NCI-H2196 (cell line): ENCODE measurements around the gene FAM117A.

Experiments
- DNase-seq: peaks from one replicate; lab custom pipeline; 2025; ENCODE audit not compliant: unreplicated experiment; lab: John Stamatoyannopoulos, UW

Gene FAM117A, protein sequence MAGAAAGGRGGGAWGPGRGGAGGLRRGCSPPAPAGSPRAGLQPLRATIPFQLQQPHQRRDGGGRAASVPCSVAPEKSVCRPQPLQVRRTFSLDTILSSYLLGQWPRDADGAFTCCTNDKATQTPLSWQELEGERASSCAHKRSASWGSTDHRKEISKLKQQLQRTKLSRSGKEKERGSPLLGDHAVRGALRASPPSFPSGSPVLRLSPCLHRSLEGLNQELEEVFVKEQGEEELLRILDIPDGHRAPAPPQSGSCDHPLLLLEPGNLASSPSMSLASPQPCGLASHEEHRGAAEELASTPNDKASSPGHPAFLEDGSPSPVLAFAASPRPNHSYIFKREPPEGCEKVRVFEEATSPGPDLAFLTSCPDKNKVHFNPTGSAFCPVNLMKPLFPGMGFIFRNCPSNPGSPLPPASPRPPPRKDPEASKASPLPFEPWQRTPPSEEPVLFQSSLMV

DNA sequence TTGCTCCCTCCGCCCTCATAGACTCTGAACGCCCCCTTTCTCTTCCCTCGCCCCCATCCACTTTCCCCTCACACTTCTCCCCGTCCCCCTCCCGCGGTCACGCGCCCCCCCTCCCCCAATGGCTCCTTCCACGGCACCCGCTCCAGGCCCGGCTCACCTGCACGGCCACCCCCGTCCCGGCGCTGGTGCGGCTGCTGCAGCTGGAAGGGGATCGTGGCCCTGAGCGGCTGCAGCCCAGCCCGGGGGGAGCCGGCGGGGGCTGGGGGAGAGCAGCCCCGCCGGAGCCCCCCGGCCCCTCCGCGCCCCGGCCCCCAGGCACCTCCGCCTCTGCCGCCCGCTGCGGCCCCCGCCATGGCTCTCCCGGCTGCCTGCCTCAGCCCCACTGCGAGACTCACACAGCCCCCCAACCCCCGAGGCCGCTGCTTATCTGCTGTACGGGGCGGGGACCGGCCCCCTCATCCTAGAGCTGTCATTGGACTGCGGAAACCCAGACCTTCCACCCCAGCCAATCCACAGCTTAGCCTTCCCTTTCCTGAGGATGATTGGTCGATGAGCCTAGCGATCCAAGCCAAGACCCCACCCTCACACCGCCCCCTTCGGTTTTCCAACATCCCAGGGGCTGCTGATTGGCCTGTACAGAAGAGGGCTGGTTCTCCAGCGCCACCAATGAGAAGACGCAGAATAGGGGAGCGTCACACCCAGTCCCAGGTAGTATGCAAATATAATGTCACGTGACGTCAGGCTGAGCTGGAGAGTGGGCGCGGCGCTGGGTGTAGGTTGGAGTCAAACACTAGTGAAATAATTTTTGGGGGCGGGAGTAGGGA lies at the start of gene FAM117A:
FAM117A (minus strand) TSS at position 397 of the 824 bp plus-strand sequence; CDS start at position 353, 44 bp downstream.
- peak; percentile 97 for DNase-seq

DNA sequence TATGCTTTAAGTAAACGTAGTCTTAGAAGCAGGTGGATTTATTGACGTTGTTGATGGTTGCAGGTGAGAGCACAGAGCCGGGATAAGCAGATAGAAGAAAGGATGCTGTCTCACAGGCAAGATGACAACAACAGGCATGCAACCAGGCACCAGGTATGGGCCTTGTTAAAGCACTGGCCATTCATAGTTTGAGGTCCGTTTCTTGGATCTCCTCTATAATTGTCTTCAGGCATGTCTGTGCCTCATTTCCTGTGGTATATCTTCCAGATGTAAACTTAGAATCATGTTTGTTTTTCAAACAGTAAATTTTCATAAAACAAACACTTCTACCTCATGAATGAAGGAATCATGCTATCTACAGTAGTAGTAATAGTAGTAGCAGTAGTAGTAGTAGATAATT lies 45.1 kb upstream of the FAM117A start:
- no peak for DNase-seq

DNA sequence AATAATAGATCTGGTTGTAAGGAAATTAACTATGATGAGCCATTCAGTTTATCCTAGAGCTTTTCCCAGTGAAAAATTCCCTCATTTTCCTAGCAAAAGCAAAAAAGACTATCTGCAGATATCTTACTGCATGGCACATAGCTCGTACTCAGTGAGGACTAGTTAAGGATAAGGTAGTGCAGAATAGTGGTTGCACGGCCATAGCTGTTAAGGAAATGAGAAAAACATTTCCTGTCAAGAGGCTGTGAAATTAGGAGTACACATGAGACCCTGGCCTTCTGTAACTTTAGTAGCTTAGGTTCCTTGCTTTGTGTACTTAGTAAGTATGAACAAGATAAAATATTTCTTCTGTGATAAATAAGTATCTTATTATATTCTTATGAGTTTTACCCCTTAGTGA lies 34.8 kb upstream of the FAM117A start:
- DNase-seq, result no peak

DNA sequence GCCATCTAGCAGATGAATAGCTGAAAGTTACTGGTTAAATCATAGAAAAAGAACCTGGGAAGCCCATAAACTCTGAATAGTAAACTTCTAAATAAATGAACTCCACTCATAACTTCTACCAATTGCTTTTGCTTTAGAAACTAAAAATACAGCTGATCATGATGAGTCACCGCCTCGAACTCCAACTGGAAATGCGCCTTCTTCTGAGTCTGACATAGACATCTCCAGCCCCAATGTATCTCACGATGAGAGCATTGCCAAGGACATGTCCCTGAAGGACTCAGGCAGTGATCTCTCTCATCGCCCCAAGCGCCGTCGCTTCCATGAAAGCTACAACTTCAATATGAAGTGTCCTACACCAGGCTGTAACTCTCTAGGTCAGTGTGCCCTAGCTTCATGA lies 34.3 kb upstream of the FAM117A start:
- DNase-seq, result no peak

DNA sequence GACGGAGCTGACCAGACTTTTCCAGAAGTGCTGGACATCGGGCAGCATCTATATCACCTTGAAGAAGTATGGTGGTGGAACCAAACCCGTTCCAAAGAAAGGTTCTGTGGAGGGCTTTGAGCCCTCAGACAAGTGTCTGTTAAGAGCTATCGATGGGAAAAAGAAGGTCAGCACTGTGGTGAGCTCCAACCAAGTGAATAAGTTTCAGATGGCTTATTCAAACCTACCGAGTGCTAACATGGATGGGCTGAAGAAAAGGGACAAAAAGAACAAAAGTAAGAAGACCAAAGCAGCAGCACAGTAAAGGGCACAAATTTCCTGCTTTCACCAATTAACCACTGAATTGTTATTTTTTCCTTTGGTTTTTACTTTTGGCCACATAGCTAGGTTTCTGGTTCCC lies 31.4 kb upstream of the FAM117A start:
- DNase-seq, result no peak

DNA sequence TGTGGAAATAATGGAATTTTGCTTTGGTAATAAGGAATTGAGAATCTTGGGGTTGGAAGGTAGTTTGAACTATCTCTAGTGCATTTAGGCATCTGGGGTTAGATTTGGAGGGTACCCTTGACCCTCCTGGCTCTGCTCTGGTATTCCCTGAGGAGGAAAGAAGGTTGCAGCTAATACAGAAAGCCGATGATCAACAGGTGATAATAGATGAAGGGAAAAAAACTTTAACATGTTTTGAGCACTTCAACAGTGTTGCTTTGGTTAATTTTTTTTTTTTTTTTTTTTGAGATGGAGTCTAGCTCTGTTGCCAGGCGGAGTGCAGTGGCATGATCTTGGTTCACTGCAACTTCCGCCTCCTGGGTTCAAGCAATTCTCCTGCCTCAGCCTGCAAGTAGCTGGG lies 29.4 kb upstream of the FAM117A start:
- no peak for DNase-seq

DNA sequence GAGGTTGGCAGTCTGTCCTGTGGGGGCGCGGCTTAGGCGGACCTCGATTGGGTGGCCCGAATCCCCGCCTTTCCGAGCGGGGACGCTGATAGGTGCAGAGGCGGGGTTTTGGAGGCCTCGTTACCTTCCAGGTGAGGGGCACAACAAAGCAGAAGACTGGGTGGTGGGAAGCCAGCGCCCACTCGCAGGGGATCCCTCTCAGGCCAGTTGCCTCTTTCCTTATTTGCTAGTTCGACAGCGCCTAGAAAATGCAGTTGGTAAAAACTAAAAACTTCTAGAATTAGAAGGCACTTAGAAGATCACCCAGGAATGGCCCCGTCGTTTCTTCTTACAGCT lies 25.3 kb upstream of the FAM117A start:
- DNase-seq, result no peak

DNA sequence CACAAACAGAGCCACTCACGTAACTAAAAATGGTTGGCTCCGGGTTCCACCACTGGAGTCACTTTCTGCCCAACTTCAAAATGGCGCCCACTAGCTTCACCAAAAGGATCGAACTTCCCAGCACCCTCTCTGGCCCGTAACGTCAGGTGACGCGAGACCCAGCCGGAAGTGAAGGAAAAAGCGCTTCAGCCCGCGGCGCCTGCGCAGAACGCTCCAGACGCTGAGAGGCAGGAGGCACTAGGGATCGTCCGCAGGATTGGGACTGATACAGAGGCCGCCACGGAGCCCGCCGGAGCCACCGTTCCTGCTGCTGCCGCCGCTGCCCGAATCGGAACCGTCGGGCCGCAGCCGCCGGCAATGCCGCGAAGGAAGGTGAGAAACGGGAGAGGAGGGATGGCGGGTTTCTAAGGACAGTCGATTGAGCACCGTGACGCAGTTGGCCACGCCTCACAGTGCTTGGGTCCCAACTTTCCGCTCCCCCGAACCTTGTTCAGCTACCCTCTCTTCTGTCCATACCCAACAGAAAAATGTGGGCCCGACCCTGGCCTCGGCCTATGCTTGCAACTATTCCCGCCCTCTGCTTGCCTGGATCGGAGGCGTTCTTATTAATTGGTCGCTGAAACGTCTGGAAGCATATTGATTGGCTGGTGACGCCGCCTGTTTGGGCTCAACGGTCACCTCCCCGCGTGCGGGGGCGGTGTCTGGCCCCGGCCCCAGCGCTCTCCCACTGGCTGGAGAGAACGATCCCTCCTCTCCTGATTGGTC lies 24.7 kb upstream of the FAM117A start, which contains the start of gene KAT7:
KAT7 (plus strand) TSS at position 204 of the 765 bp plus-strand sequence; CDS start at position 358, 154 bp downstream.
- DNase-seq, result peak; percentile 99

DNA sequence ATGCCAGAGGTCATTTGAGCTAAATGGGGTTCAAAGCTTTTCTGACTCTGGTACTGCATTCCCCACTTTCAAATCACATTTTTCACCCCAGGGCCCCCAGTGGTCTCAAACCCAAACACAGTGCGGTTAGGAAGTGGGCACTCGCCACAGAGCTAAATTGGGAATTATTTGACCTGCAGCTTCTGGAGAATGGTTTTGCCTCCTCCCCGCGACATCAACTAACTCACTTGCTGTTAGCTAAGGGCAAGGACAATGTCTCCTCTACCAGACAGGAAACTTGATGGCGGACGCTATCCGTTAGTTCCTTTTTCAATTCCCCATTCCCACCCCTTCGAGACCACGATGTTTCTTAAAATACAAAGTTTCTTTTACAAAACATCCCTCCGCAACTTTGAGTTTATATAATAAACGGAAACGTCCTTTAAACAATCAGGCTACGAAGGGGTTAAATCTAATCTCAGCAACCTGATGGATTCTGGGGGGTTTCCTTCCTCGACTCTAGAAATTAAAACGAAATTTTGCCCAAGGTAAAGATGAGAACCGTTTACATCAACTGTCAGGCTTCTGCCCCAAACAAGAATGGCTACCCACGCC lies 24.1 kb upstream of the FAM117A start:
- DNase-seq, result peak; percentile 27

DNA sequence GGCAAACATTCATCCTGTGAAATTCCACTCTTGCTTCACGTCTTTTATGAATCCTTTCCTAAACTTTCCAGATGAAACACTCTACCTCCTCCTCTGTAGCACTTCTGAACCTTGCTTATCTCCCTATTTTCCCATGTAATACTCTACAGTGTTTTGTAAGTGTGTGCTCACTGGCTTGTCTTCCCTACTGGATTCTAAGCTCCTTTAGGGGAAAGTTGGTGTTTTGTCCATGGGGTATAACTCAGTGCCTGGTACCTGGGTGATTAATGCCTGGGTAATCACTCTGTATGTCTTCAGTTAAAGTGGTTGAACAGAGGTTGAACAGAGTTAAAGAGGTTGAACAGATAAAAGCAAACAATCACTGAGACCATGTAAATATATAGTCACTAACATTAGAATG lies 20.7 kb upstream of the FAM117A start:
- DNase-seq, result no peak

DNA sequence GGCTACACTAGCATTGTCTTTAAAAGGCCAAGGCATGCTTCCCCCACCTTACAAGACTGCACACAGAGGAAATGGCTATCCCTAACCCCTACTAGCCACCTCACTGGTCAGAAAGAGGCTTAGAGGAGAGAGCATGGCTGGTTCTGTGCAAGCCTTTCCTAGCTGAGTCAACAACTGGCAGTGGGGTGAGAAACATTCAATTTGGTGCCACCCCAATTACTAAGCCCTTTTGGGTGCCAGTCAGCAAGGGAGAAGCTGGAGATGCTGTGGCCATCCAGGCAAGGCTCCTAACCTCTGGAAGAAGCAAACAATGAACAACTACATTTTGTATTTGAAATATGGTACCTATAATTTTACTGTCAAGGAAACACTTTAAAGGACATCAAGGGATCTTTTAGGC lies 19.9 kb upstream of the FAM117A start:
- no peak for DNase-seq

DNA sequence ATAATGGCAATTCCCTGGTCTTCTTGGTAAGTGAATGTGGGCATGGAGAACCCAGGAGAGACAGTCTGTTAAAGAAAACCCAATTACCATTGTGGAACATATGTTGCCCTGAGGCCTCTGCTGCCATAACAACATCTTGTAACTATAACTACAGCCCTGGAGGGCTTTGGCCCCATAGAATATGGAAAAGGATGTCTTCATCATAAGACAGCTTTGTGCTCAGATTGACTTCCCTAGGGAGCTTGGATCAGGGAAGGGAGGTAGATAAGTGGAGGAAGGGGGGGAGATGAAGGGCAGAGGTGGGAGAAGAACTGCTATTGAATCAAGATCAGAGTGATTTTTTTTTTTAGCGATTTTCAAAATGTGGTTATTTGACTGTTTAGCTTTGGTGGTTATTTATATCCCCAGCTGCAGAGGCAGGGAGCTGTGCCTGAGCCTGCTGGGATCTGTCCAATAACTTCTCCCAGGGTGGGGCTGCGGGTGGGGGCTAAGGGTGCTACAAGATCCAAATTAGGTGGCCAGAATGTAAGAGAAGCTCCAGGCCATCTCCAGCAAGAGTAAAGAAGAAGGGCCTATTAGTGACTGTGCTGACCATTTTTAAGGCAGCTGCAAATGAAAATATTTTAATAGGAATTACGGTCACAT lies 19.3 kb upstream of the FAM117A start:
- no peak for DNase-seq

DNA sequence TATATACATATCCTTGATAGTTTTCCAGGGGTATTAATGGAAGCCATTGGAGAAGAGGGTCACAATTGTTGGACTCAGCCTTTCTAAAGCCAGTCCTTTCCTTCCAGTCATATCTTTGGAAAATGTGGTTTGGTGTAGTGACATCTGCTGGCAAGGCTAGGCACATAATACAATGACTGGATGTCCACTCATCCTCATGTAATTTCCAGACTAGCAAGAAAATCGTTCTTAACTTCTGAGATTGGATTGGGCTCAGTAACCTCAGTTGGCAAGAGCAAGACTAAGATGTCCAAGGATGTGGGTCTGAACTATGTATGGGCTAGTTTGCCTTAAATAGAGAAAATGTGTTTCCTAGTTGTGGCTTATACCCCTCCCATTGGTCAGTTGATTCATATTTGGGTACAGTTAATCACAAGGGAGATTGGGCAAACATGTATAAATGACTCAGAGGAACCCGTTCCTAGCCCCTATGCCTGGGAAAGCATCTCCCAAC lies 15.9 kb upstream of the FAM117A start:
- peak; percentile 36 for DNase-seq

DNA sequence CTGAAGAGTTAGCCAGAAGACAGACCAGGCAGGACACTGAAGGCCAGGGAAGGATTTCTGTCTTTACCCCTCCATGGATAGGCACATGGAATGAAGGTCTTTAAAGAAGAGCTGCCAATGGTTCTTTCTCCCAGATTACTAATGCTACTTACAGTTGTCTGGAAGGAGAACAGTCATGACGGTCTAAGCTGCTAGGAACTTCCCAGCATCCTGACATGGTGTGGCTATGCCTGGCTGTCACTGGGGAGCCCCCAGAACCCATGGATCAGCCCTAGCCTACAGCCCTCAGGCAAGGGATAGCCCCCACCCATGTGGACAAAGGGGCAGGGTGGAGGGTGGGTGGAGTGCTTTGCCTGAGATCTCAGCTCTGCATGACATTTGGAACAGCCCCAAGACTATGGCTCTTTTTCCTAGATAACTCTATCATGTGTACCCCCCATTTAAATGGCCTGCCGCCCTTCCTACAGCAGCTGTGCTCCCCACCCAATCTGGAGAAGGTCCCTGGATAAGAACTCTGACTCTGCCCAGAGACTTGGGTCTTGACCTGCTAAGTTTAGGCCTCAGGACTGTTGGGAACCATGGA lies 15.3 kb upstream of the FAM117A start:
- no peak for DNase-seq

DNA sequence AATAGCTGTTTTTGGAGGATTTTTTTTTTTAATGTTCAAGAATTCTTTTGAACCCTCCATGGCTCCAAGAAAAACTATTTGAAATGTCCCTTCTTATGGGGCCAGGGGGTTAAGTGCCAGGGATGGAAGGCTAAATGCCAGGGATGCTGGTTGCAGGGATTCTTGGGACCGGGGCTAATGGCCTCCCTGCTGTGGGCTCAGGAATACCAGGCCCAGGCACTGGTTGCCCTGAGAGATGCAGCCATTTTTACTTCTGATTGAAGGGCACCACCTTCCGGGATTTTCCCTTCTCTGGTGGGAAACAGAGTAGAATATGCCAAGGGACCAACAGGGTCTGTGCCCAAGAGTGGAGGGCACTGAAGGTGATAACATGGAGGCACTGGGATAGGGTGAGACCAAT lies 13.6 kb upstream of the FAM117A start:
- DNase-seq, result no peak

DNA sequence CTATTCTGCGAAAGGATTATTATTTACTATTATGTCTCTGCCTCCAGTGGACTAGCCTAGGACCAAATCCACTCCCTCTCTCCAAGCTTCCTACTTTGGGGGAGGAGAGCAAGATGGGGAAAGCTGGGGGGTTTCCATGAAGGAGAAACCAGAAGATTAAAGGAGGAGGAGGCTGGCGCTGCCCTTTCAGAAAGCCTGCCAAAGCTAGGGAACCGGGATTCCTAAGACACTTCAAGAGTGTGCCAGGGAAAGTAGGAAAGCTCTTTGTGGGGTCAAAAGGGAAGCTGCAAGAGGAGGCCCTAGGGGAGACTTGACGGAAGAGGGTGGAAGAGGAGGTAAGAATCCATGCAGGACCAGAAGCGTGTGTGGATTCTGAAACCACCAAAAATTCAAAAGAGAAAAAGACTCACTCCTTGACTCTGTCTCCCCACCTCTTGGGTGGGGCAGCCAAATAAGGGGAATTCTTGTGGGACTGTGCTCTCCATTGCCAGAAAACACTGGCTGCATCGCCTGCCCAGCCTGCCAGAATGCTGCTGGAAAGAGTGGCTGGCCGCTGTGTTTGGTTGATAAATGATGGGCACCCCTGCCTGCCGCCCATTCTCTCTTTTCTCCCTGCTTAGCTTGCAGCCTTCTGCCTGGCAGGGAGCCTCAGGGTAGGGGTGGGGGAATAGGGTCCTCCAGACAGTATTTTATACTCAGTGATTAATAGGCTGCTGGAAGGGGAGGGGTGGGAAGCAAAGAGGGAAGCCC lies 12.8 kb upstream of the FAM117A start:
- DNase-seq, result no peak

DNA sequence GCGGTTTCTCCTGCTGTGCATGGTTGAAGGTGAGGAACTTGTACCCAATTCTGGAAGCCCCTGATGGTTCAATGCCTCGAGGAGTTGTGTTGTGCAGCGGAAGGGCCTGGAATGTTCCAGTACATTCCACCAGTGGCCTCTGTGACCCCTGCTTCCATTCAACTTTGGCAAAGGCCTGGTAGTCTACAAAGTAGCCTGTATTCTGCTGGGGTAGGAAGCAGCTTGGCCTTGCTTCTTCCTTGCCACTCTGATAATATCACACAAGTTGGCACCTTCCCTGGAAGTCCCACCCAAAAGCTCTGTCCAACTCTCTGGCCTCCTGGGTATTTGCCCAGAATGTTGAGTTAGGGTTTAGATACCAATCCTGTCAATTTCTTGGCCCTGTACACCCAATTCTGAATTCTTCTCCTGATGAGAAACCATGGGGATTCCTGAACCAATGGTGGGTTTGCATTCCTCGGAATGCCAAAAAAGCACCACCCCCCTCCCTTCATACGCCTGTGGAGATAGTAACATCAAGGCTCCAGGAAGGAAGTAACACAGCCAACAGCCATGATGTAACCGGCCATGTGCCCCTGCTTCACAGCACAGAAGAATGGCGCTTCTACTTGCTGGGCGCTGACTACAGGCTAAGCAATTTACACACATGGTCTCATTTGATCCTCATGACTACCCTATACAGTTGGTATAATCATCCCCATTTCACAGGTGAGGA lies 11.8 kb upstream of the FAM117A start:
- no peak for DNase-seq

DNA sequence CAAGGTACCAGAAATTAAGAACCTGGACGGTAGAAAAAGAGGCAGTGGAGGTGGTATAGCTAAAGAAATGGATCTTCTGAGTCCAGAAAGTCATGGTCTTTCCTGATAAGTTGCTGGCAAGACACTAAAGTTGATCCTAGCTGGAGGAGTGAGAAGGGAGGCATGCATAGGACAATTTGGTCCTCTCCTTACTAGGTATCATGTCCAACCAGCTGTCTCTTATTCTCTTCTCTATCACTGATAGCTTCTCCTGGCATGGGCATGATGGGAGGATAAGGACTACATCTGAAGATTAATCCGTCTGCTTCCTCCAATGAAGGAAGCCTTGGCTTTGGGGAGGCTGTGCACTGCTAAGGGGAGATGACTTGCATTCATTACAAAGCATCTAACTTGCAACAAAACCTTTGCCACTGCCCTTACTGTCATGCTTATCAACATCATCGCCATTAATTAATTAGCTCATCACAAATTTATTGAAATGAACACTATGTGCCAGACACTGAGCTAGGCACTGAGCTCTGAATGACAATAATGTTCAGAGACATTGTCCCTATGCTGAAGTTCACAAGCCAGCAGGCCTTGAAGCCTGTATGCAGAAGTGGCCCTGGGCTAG lies 3.1 kb upstream of the FAM117A start:
- DNase-seq, result no peak
